ENCODE results near the gene CDK5. TPM values are rescaled to one million over a fixed set of nuclear protein-coding genes. Genes with fewer than 3 reads are reported as not detected.

CDK5 gene
- total and polyA plus RNA-seq, 2 donors (not counting 1 experiment from before 2014, with no cell fraction given) = 8.2 to 8.4 TPM

DNA sequence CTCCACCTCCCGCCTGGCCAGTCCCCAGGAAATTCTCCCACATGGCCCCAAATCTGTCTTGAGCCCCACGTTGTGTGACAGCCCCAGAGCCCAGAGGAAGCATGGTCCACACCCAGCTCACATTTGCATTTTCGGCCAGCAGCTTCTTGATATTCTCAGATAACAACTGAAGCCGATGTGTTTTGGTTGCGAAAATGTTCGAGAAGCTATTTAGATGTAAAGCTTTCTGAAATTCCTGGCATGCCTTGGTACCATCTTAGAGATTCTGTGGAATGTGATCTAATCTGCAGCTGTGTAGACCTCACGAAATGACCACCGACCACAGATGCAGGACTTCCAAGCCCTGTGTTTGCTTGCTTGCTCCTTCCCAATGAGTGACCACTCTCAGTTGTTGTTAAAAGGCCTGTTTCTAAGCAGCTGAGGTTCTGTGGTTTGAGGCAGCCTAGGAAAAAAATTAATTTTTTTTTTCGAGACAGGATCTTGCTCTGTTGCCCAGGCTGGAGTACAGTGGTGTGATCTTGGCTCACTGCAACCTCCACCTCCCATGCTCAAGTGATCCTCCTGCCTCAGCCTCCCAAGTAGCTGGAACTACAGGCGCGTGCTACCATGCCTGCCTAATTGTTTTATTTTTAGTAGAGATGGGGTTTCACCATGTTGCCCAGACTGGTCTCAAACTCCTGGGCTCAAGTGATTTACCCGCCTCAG lies 10.5 kb upstream of the CDK5 start:
- Mint-ChIP-seq H3K4me3 (no peak overlapping the region), H3K27me3 (no peaks in the 10 kb centered on the region), H3K27ac (no peak overlapping the region), H3K9me3 (ENCODE audit: insufficient read depth) (no peaks in the 10 kb centered on the region), H3K4me1 (no peaks in the 10 kb centered on the region)
- 100% methylated on average over 10 of the region's 12 CpGs for WGBS (ENCODE audit: insufficient coverage)
- no peak overlapping the region for H3K27ac ChIP-seq (ENCODE audit: low read length in 2 of 2)
- intact Hi-C loops (cut with micrococcal nuclease) = no loop called here
- H3K36me3 ChIP-seq (replicated peaks in 1 of 2; ENCODE audit: control extremely low read depth in 1 of 2, control insufficient read depth in 1 of 2, extremely low read depth in 1 of 2, insufficient read depth in 2 of 2, low read length in 1 of 2) = peaks cover 0 to 47% of the 10 kb centered on the region in 2 experiments
- no peak overlapping the region for H3K4me2 ChIP-seq (replicated peaks; ENCODE audit: low read depth, low read length, poor library complexity, severe bottlenecking)
- no peaks in the 10 kb centered on the region for H4K20me1 ChIP-seq (ENCODE audit: control insufficient read depth, insufficient read depth, low read length, poor library complexity, severe bottlenecking)
- ATAC-seq (ENCODE audit: low read depth) = no peak
- H3K9me3 ChIP-seq (ENCODE audit: control extremely low read depth in 1 of 3, control insufficient read depth in 2 of 3, insufficient read depth in 1 of 3, low read length in 2 of 3) = no peaks in the 10 kb centered on the region
- H3K4me3 ChIP-seq (ENCODE audit: control extremely low read depth in 1 of 5, extremely low read depth in 1 of 5, insufficient read depth in 1 of 5, low read depth in 2 of 5, low read length in 4 of 5) = no peak overlapping the region
- no peaks in the 10 kb centered on the region for H3K27me3 ChIP-seq (replicated peaks in 1 of 4; ENCODE audit: control extremely low read depth in 1 of 4, control insufficient read depth in 3 of 4, insufficient read depth in 4 of 4, low read length in 3 of 4)
- POLR2A ChIA-PET = no interaction called here
- no peak overlapping the region for H3K9ac ChIP-seq (ENCODE audit: low read length)
- TF ChIP-seq, protein P1, sequence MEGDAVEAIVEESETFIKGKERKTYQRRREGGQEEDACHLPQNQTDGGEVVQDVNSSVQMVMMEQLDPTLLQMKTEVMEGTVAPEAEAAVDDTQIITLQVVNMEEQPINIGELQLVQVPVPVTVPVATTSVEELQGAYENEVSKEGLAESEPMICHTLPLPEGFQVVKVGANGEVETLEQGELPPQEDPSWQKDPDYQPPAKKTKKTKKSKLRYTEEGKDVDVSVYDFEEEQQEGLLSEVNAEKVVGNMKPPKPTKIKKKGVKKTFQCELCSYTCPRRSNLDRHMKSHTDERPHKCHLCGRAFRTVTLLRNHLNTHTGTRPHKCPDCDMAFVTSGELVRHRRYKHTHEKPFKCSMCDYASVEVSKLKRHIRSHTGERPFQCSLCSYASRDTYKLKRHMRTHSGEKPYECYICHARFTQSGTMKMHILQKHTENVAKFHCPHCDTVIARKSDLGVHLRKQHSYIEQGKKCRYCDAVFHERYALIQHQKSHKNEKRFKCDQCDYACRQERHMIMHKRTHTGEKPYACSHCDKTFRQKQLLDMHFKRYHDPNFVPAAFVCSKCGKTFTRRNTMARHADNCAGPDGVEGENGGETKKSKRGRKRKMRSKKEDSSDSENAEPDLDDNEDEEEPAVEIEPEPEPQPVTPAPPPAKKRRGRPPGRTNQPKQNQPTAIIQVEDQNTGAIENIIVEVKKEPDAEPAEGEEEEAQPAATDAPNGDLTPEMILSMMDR (IDR thresholded peaks at IDR 0.05) = no peak
- no peak for TF ChIP-seq EZH2 (IDR thresholded peaks at IDR 0.05; ENCODE audit: borderline replicate concordance, insufficient read depth, low read depth, low read length, poor library complexity, severe bottlenecking)
- DNase-seq = no peak
- H3K79me2 ChIP-seq (ENCODE audit: control insufficient read depth, insufficient read depth, low read length) = no peaks in the 10 kb centered on the region
- H2AFZ ChIP-seq (ENCODE audit: insufficient read depth, low read depth, low read length, poor library complexity, severe bottlenecking) = no peak overlapping the region
- H3K4me1 ChIP-seq (ENCODE audit: control insufficient read depth in 2 of 2, insufficient read depth in 2 of 2, low read length in 2 of 2) = no peaks in the 10 kb centered on the region
- CTCF ChIA-PET = interaction anchor here (0.8 to 1.4 kb wide), 2 partner anchors 9 to 42 kb away, joined by 3 to 4 read pairs; no protein-coding TSS in a partner anchor

DNA sequence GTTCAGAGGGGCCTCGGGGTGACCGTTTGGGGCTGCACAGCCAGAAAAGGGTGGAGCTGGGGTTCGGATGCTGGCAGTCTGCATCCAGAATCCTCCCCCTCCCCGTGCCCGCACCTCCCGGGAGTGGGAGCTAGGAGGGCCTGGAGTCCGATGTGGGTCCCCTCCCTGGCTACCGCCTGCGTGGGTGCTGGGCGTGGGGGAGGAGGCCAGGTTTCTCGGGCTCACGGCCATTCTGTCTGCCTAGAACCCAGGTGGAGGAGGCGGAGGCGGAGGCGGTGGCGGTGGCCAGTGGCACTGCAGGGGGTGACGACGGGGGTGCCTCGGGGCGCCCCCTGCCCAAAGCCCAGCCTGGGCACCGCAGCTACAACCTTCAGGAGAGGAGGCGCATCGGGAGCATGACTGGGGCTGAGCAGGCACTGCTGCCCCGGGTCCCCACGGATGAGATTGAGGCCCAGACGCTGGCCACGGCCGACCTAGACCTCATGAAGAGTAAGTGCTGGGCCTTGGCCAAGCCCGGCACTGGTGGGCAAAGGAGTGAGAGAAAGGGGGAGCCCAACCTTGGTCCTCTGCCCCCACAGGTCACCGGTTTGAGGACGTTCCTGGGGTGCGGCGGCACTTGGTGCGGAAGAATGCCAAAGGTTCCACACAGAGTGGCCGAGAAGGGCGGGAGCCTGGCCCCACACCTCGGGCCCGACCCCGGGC lies 8.7 kb upstream of the CDK5 start:
- H3K27ac Mint-ChIP-seq = no peak overlapping the region
- Histone ChIP-seq H3K9ac (ENCODE audit: low read length) (no peak overlapping the region), H3K27ac (ENCODE audit: low read length in 2 of 2) (no peak overlapping the region), H3K36me3 (replicated peaks in 1 of 2; ENCODE audit: control extremely low read depth in 1 of 2, control insufficient read depth in 1 of 2, extremely low read depth in 1 of 2, insufficient read depth in 2 of 2, low read length in 1 of 2) (peaks cover 0 to 45% of the 10 kb centered on the region in 2 experiments), H3K9me3 (ENCODE audit: control extremely low read depth in 1 of 3, control insufficient read depth in 2 of 3, insufficient read depth in 1 of 3, low read length in 2 of 3) (no peaks in the 10 kb centered on the region), H3K27me3 (replicated peaks in 1 of 4; ENCODE audit: control extremely low read depth in 1 of 4, control insufficient read depth in 3 of 4, insufficient read depth in 4 of 4, low read length in 3 of 4) (no peaks in the 10 kb centered on the region), H3K4me1 (ENCODE audit: control insufficient read depth in 2 of 2, insufficient read depth in 2 of 2, low read length in 2 of 2) (peaks cover 0 to 3% of the 10 kb centered on the region in 2 donors), H3K4me3 (ENCODE audit: control extremely low read depth in 1 of 5, extremely low read depth in 1 of 5, insufficient read depth in 1 of 5, low read depth in 2 of 5, low read length in 4 of 5) (no peak overlapping the region), H4K20me1 (ENCODE audit: control insufficient read depth, insufficient read depth, low read length, poor library complexity, severe bottlenecking) (peaks cover 16% of the 10 kb centered on the region), H3K79me2 (ENCODE audit: control insufficient read depth, insufficient read depth, low read length) (peaks cover 12% of the 10 kb centered on the region), H2AFZ (ENCODE audit: insufficient read depth, low read depth, low read length, poor library complexity, severe bottlenecking) (no peak overlapping the region), H3K4me2 (replicated peaks; ENCODE audit: low read depth, low read length, poor library complexity, severe bottlenecking) (no peak overlapping the region)
- ChIA-PET POLR2A (interaction anchor here (0.6 kb wide), 1 partner anchor 1915 kb away, joined by 3 read pairs; no protein-coding TSS in a partner anchor), CTCF (no interaction called here)
- intact Hi-C loops (cut with micrococcal nuclease) = no loop called here
- ATAC-seq (ENCODE audit: low read depth) (no peak), DNase-seq (no peak)
- no peaks in the 10 kb centered on the region for H3K27me3 Mint-ChIP-seq
- no peak overlapping the region for H3K4me3 Mint-ChIP-seq
- TF ChIP-seq EZH2 (IDR thresholded peaks at IDR 0.05; ENCODE audit: borderline replicate concordance, insufficient read depth, low read depth, low read length, poor library complexity, severe bottlenecking) = no peak
- TF ChIP-seq, protein P1 (IDR thresholded peaks at IDR 0.05) = no peak
- WGBS (ENCODE audit: insufficient coverage) = 97% methylated on average over 39 of the region's 39 CpGs
- no peaks in the 10 kb centered on the region for H3K9me3 Mint-ChIP-seq (ENCODE audit: insufficient read depth)
- peaks cover 5% of the 10 kb centered on the region for H3K4me1 Mint-ChIP-seq
